Fibroblast of lung (primary cell): ENCODE data around the gene PARVG. TPM values are rescaled to one million over a fixed set of nuclear protein-coding genes. Genes with fewer than 3 reads are reported as not detected.

Experiments used
- DNase-seq, 2 donors: peaks; one replicate each; pipeline versions ENCODE4 v3.0.0 to v3.0.0-alpha.2; 2010; ENCODE audit warnings: low read depth in 2 of 2
- H2AFZ ChIP-seq: 2 replicates; pipeline ENCODE4 v1.5.1; 2012; ENCODE audit warnings: low read length, control low read depth, inconsistent platforms
- H3K27ac ChIP-seq: 2 replicates; pipeline ENCODE4 v1.5.1; 2011; ENCODE audit warnings: low read length, control low read depth; ENCODE audit not compliant: insufficient read depth
- H3K27me3 ChIP-seq: 2 replicates; pipeline ENCODE4 v1.5.1; 2011; ENCODE audit warnings: mild to moderate bottlenecking, low read length; ENCODE audit not compliant: control insufficient read depth, insufficient read depth
- H3K36me3 ChIP-seq: 2 replicates; pipeline ENCODE4 v1.5.1; 2011; ENCODE audit warnings: low read length; ENCODE audit not compliant: control insufficient read depth, insufficient read depth
- H3K4me1 ChIP-seq: 2 replicates; pipeline ENCODE4 v1.5.1; 2011; ENCODE audit warnings: low read length; ENCODE audit not compliant: control insufficient read depth, insufficient read depth; ENCODE audit errors: extremely low read depth
- H3K4me2 ChIP-seq: 2 replicates; pipeline ENCODE4 v1.5.1; 2011; ENCODE audit warnings: low read length, control low read depth; ENCODE audit not compliant: insufficient read depth; ENCODE audit errors: extremely low read depth
- H3K4me3 ChIP-seq, 4 experiments: fragments of 200-600 bp in 1 of 4; sonication (generic) in 1 of 4; replicated peaks in 1 of 4; 2 replicates each; pipeline ENCODE4 v1.5.1; 2011 to 2016; ENCODE audit warnings: low read length in 4 of 4, low read depth in 3 of 4, mild to moderate bottlenecking in 3 of 4, control low read depth in 2 of 4, inconsistent platforms in 1 of 4, mixed read lengths in 1 of 4; ENCODE audit not compliant: insufficient read depth in 1 of 4; ENCODE audit errors: control extremely low read depth in 1 of 4
- H3K79me2 ChIP-seq: 2 replicates; pipeline ENCODE4 v1.5.1; 2012; ENCODE audit warnings: mild to moderate bottlenecking, low read length, inconsistent platforms; ENCODE audit not compliant: control insufficient read depth, insufficient read depth
- H3K9ac ChIP-seq: 2 replicates; pipeline ENCODE4 v1.5.1; 2011; ENCODE audit warnings: mild to moderate bottlenecking, low read length, control low read depth; ENCODE audit not compliant: insufficient read depth
- H3K9me3 ChIP-seq: 2 replicates; pipeline ENCODE4 v1.5.1; 2012; ENCODE audit warnings: low read depth, low read length; ENCODE audit not compliant: control insufficient read depth, insufficient read depth
- H4K20me1 ChIP-seq: 2 replicates; pipeline ENCODE4 v1.5.1; 2011; ENCODE audit warnings: low read length; ENCODE audit not compliant: control insufficient read depth, insufficient read depth; ENCODE audit errors: extremely low read depth
- CTCF ChIP-seq, 2 donors: IDR thresholded peaks in 1 of 2; conservative IDR thresholded peaks in 1 of 2; 1 replicate in 1 of 2; 2 replicates in 1 of 2; pipeline ENCODE4 v1.5.1; 2011 to 2012; ENCODE audit warnings: low read length in 2 of 2, control low read depth in 1 of 2, inconsistent platforms in 1 of 2, low read depth in 1 of 2, mild to moderate bottlenecking in 1 of 2
- EZH2 ChIP-seq: IDR thresholded peaks from 2 replicates; pipeline ENCODE4 v1.5.1; 2012; ENCODE audit warnings: low read length, control low read depth, mild to moderate bottlenecking; ENCODE audit errors: missing control alignments
- polyA plus RNA-seq, 2 donors: library from polyadenylated mRNA; depleted of rRNA in 1 of 2; stranded (reverse) in 1 of 2; unstranded in 1 of 2; fragments of >200 nt; gene quantifications; 2 replicates each; pipeline ENCODE4 v1.2.1, GENCODE V29; 2011 to 2012; ENCODE audit warnings: missing spikeins in 1 of 2
- total RNA-seq: library from RNA; depleted of rRNA; stranded (reverse); fragments of >200 nt; gene quantifications from 2 replicates; pipeline ENCODE4 v1.2.1, GENCODE V29; 2014

PARVG gene
- total and polyA plus RNA-seq, 2 donors (not counting 1 experiment from before 2014, with no cell fraction given) = not detected

GRCh38 chr22:44164031-44164430 is 16.7 kb upstream of the PARVG start:
- H3K4me3 ChIP-seq = no peak overlapping the region
- no peaks in the 10 kb centered on the region for H3K79me2 ChIP-seq
- H3K4me1 ChIP-seq = no peaks in the 10 kb centered on the region
- H3K27me3 ChIP-seq = no peaks in the 10 kb centered on the region
- no peak overlapping the region for H3K27ac ChIP-seq
- no peaks in the 10 kb centered on the region for H3K36me3 ChIP-seq
- TF ChIP-seq CTCF (conservative IDR thresholded peaks at IDR 0.05 in 1 of 2, IDR thresholded peaks at IDR 0.05 in 1 of 2; ENCODE audit: low read depth in 1 of 2, low read length in 2 of 2) (no peak), EZH2 (no peak)
- H3K4me2 ChIP-seq = no peak overlapping the region
- no peak overlapping the region for H3K9ac ChIP-seq
- H4K20me1 ChIP-seq = no peaks in the 10 kb centered on the region
- no peaks in the 10 kb centered on the region for H3K9me3 ChIP-seq
- no peak overlapping the region for H2AFZ ChIP-seq
- DNase-seq = no peak

- Histone ChIP-seq H3K79me2 (no peaks in the 10 kb centered on the region), H4K20me1 (no peaks in the 10 kb centered on the region), H3K4me2 (no peak overlapping the region), H3K36me3 (no peaks in the 10 kb centered on the region), H3K9ac (no peak overlapping the region), H3K4me3 (no peak overlapping the region), H3K4me1 (no peaks in the 10 kb centered on the region), H3K27ac (no peak overlapping the region), H2AFZ (no peak overlapping the region), H3K27me3 (no peaks in the 10 kb centered on the region), H3K9me3 (no peaks in the 10 kb centered on the region)
- no peak for TF ChIP-seq CTCF (conservative IDR thresholded peaks at IDR 0.05 in 1 of 2, IDR thresholded peaks at IDR 0.05 in 1 of 2; ENCODE audit: low read depth in 1 of 2, low read length in 2 of 2)
- no peak for DNase-seq
Observed at GRCh38 chr22:44165286-44165874, 15.3 kb upstream of the PARVG start.

GRCh38 chr22:44166498-44167276 is 14.0 kb upstream of the PARVG start:
- no peaks in the 10 kb centered on the region for H4K20me1 ChIP-seq
- H3K4me3 ChIP-seq = no peak overlapping the region
- no peaks in the 10 kb centered on the region for H3K27me3 ChIP-seq
- H3K4me1 ChIP-seq = no peaks in the 10 kb centered on the region
- no peaks in the 10 kb centered on the region for H3K9me3 ChIP-seq
- TF ChIP-seq CTCF (conservative IDR thresholded peaks at IDR 0.05 in 1 of 2, IDR thresholded peaks at IDR 0.05 in 1 of 2; ENCODE audit: low read depth in 1 of 2, low read length in 2 of 2) (no peak), EZH2 (no peak)
- H3K4me2 ChIP-seq = no peak overlapping the region
- no peaks in the 10 kb centered on the region for H3K79me2 ChIP-seq
- no peak for DNase-seq
- no peaks in the 10 kb centered on the region for H3K36me3 ChIP-seq
- H2AFZ ChIP-seq = no peak overlapping the region
- H3K9ac ChIP-seq = no peak overlapping the region
- no peak overlapping the region for H3K27ac ChIP-seq
